ENCODE measurements around the gene REEP5. TPM values are rescaled to one million over a fixed set of nuclear protein-coding genes. Genes with fewer than 3 reads are reported as not detected.

Gene REEP5
- total and polyA plus RNA-seq, 2 of the 13 experiments (the other 11 are each of a cell fraction or from before 2014, with no cell fraction given) = 49.4 to 239 TPM

- no peaks in the 10 kb centered on the region for H3K9me3 ChIP-seq (ENCODE audit: low read length)
- in situ Hi-C loops (cut with HindIII; ENCODE audit: extremely low pct_ligation_motif_present, low pct_unique_long_range_greater_than_20kb) = no loop called here
- no peak for TF ChIP-seq ZNF253 (CRISPR knock-in tag; IDR thresholded peaks at IDR 0.05; ENCODE audit: borderline replicate concordance)
- no peak for TF ChIP-seq RFXAP (CRISPR knock-in tag; IDR thresholded peaks at IDR 0.05; ENCODE audit: borderline replicate concordance)
- TF ChIP-seq MED8 (CRISPR knock-in tag; IDR thresholded peaks at IDR 0.05; ENCODE audit: insufficient replicate concordance) = no peak
- no peak for TF ChIP-seq ZUFSP (CRISPR knock-in tag; IDR thresholded peaks at IDR 0.05; ENCODE audit: borderline replicate concordance)
- no peak for TF ChIP-seq HDAC2 (CRISPR knock-in tag; IDR thresholded peaks at IDR 0.05)
- TF ChIP-seq EP300 (IDR thresholded peaks at IDR 0.05; ENCODE audit: low read depth in 2 of 2, low read length in 2 of 2) = no peak
- TF ChIP-seq EP300 (CRISPR knock-in tag; IDR thresholded peaks at IDR 0.05; ENCODE audit: borderline replicate concordance) = no peak
- no peak for TF ChIP-seq ZSCAN25 (CRISPR knock-in tag; IDR thresholded peaks at IDR 0.05)
- TF ChIP-seq ZBTB21 (CRISPR knock-in tag; IDR thresholded peaks at IDR 0.05) = no peak
- no peak for TF ChIP-seq RERE (CRISPR knock-in tag; IDR thresholded peaks at IDR 0.05; ENCODE audit: low read depth)
- TF ChIP-seq, protein P1, sequence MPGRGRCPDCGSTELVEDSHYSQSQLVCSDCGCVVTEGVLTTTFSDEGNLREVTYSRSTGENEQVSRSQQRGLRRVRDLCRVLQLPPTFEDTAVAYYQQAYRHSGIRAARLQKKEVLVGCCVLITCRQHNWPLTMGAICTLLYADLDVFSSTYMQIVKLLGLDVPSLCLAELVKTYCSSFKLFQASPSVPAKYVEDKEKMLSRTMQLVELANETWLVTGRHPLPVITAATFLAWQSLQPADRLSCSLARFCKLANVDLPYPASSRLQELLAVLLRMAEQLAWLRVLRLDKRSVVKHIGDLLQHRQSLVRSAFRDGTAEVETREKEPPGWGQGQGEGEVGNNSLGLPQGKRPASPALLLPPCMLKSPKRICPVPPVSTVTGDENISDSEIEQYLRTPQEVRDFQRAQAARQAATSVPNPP (CRISPR knock-in tag; IDR thresholded peaks at IDR 0.05) = no peak
- no peak for TF ChIP-seq ZNF530 (CRISPR knock-in tag; IDR thresholded peaks at IDR 0.05; ENCODE audit: low read depth)
- TF ChIP-seq, protein P2, sequence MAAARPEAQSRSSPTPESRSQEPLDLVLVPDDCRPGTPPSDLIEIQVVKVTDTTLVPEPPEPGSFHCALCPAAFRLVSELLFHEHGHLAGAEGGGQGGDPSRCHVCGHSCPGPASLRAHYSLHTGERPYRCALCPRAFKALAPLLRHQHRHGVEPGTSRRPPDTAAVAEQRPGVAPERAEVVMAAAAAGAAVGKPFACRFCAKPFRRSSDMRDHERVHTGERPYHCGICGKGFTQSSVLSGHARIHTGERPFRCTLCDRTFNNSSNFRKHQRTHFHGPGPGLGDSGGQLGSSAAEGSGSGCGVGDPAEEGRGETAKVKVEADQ (CRISPR knock-in tag; IDR thresholded peaks at IDR 0.05; ENCODE audit: borderline replicate concordance) = no peak
- no peak for TF ChIP-seq PLSCR1 (CRISPR knock-in tag; IDR thresholded peaks at IDR 0.05; ENCODE audit: borderline replicate concordance)
- TF ChIP-seq ZNF432 (CRISPR knock-in tag; IDR thresholded peaks at IDR 0.05; ENCODE audit: borderline replicate concordance) = no peak
Observed at GRCh38 chr5:112971276-112971675, 49.2 kb upstream of the REEP5 start.

More at GRCh38 chr5:112971276-112971675, 49.2 kb upstream of the REEP5 start:
- Histone ChIP-seq H3K4me2 (ENCODE audit: low read depth, low read length) (no peak overlapping the region), H3K27me3 (ENCODE audit: control insufficient read depth in 1 of 2, insufficient read depth in 2 of 2, low read length in 2 of 2) (no peaks in the 10 kb centered on the region), H3K4me3 (replicated peaks in 1 of 3; ENCODE audit: insufficient read depth in 1 of 3, low read depth in 2 of 3, low read length in 3 of 3) (no peak overlapping the region), H4K20me1 (ENCODE audit: insufficient read depth, low read length) (no peaks in the 10 kb centered on the region), H3K36me3 (replicated peaks in 1 of 2; ENCODE audit: control insufficient read depth in 1 of 2, insufficient read depth in 2 of 2, low read length in 2 of 2) (no peaks in the 10 kb centered on the region), H3K9ac (ENCODE audit: insufficient read depth, low read depth, low read length) (no peak overlapping the region), H3K27ac (ENCODE audit: extremely low read length, insufficient read depth, low read length) (no peak overlapping the region), H3K4me1 (ENCODE audit: insufficient read depth, low read length) (peaks cover 49% of the 10 kb centered on the region), H3K79me2 (ENCODE audit: insufficient read depth, low read length) (no peaks in the 10 kb centered on the region), H2AFZ (ENCODE audit: low read length) (no peak overlapping the region)
- no peak for ATAC-seq
- ChIA-PET CTCF (ENCODE audit: low intra/inter-chr PET ratio, low total read pairs) (no interaction called here), POLR2A (no interaction called here)
- FAIRE-seq = no peak
- DNase-seq (ENCODE audit: low spot score) = no peak
- WGBS (ENCODE audit: low lambda C conversion rate) = 95% methylated on average over 4 of the region's 4 CpGs
- intact Hi-C loops (cut with micrococcal nuclease; ENCODE audit: unreplicated experiment) = no loop called here
- BruUV-seq (replicated peaks) = no TSS peak
